22Rv1 (cell line): Measurements from ENCODE around the gene CACNA1F.

Experiments used
- ZFX ChIP-seq: fragments of 450-650 bp; IDR thresholded peaks from 2 replicates; pipeline ENCODE4 v1.6.1; 2017; ENCODE audit warnings: antibody characterized with exemption, borderline replicate concordance
- TF ChIP-seq, protein P1 (sequence below): fragments of 450-650 bp; IDR thresholded peaks from 2 replicates; pipeline ENCODE4 v1.5.1; 2017; ENCODE audit warnings: mild to moderate bottlenecking

DNA sequence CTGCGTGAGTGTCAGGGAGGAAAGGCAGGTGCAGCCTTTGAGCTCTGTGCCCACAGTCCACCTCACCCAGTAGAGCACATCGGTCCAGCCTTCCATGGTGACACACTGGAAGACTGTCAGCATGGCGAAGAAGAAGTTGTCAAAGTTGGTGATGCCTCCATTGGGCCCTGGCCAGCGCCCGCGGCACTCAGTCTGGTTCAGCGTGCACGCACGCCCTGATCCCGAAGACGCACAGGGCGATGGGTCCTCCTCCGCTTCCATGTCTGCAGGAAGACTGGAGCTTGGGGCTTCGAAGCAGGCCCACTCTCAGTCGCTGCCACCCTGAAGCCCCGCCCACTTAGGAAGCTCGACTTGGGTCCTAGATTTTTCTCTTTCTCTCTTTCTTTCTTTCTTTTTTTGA lies 5.0 kb downstream of the CACNA1F start:
- TF ChIP-seq, protein P1, sequence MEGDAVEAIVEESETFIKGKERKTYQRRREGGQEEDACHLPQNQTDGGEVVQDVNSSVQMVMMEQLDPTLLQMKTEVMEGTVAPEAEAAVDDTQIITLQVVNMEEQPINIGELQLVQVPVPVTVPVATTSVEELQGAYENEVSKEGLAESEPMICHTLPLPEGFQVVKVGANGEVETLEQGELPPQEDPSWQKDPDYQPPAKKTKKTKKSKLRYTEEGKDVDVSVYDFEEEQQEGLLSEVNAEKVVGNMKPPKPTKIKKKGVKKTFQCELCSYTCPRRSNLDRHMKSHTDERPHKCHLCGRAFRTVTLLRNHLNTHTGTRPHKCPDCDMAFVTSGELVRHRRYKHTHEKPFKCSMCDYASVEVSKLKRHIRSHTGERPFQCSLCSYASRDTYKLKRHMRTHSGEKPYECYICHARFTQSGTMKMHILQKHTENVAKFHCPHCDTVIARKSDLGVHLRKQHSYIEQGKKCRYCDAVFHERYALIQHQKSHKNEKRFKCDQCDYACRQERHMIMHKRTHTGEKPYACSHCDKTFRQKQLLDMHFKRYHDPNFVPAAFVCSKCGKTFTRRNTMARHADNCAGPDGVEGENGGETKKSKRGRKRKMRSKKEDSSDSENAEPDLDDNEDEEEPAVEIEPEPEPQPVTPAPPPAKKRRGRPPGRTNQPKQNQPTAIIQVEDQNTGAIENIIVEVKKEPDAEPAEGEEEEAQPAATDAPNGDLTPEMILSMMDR: no peak
- TF ChIP-seq ZFX: no peak
